ENCODE measurements around the gene OSBP.

The OSBP gene

GRCh38 chr11:59615637-59616395 is at the start of gene OSBP:
Gene OSBP (minus strand): TSS chr11:59615774. CDS start chr11:59615664, 110 bp downstream.
- no peaks in the 10 kb centered on the region for H3K9me3 ChIP-seq (ENCODE audit: insufficient read depth, low read length)
- peaks cover 46% of the 10 kb centered on the region for H3K79me2 ChIP-seq (ENCODE audit: low read length)
- H3K4me2 ChIP-seq (ENCODE audit: low read length): peak within 1 kb of the TSS; percentile 98
- TF ChIP-seq, protein P1, sequence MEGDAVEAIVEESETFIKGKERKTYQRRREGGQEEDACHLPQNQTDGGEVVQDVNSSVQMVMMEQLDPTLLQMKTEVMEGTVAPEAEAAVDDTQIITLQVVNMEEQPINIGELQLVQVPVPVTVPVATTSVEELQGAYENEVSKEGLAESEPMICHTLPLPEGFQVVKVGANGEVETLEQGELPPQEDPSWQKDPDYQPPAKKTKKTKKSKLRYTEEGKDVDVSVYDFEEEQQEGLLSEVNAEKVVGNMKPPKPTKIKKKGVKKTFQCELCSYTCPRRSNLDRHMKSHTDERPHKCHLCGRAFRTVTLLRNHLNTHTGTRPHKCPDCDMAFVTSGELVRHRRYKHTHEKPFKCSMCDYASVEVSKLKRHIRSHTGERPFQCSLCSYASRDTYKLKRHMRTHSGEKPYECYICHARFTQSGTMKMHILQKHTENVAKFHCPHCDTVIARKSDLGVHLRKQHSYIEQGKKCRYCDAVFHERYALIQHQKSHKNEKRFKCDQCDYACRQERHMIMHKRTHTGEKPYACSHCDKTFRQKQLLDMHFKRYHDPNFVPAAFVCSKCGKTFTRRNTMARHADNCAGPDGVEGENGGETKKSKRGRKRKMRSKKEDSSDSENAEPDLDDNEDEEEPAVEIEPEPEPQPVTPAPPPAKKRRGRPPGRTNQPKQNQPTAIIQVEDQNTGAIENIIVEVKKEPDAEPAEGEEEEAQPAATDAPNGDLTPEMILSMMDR (IDR thresholded peaks at IDR 0.05; ENCODE audit: low read depth, low read length): no peak
- TF ChIP-seq EZH2phosphoT487 (IDR thresholded peaks at IDR 0.05; ENCODE audit: low read depth): no peak
- H2AFZ ChIP-seq (ENCODE audit: low read depth, low read length): peak within 1 kb of the TSS; percentile 62
- H3K4me1 ChIP-seq (ENCODE audit: low read length): peaks cover 35% of the 10 kb centered on the region
- H4K20me1 ChIP-seq (ENCODE audit: insufficient read depth, low read length): peaks cover 40% of the 10 kb centered on the region
- H3K9ac ChIP-seq (ENCODE audit: low read length): peak within 1 kb of the TSS; percentile 82
- peak within 1 kb of the TSS; percentile 64 for H3K27ac ChIP-seq (ENCODE audit: low read length)
- H3K36me3 ChIP-seq (replicated peaks; ENCODE audit: low read depth, low read length): peaks cover 11% of the 10 kb centered on the region
- no peaks in the 10 kb centered on the region for H3K27me3 ChIP-seq (ENCODE audit: low read depth, low read length)
- peak within 1 kb of the TSS; percentile 94 for H3K4me3 ChIP-seq (ENCODE audit: low read length)

GRCh38 chr11:59660621-59661020 is 45.0 kb upstream of the OSBP start:
- peaks cover 51% of the 10 kb centered on the region for H3K79me2 ChIP-seq (ENCODE audit: low read length)
- no peak overlapping the region for H2AFZ ChIP-seq (ENCODE audit: low read depth, low read length)
- TF ChIP-seq EZH2phosphoT487 (IDR thresholded peaks at IDR 0.05; ENCODE audit: low read depth): no peak
- TF ChIP-seq, protein P1 (IDR thresholded peaks at IDR 0.05; ENCODE audit: low read depth, low read length): no peak
- peak overlapping the region; percentile 0; the same call in 1 of the 2 replicates for H3K4me2 ChIP-seq (ENCODE audit: low read length)
- peak overlapping the region; percentile 40 for H3K27ac ChIP-seq (ENCODE audit: low read length)
- no peaks in the 10 kb centered on the region for H3K27me3 ChIP-seq (ENCODE audit: low read depth, low read length)
- no peaks in the 10 kb centered on the region for H3K9me3 ChIP-seq (ENCODE audit: insufficient read depth, low read length)
- H4K20me1 ChIP-seq (ENCODE audit: insufficient read depth, low read length): peaks cover 12% of the 10 kb centered on the region
- no peak overlapping the region for H3K9ac ChIP-seq (ENCODE audit: low read length)
- peaks cover 17% of the 10 kb centered on the region for H3K4me1 ChIP-seq (ENCODE audit: low read length)
- H3K36me3 ChIP-seq (replicated peaks; ENCODE audit: low read depth, low read length): peaks cover 75% of the 10 kb centered on the region
- no peak overlapping the region for H3K4me3 ChIP-seq (ENCODE audit: low read length)

GRCh38 chr11:59659981-59660380 is 44.4 kb upstream of the OSBP start:
- peak overlapping the region; percentile 40 for H3K27ac ChIP-seq (ENCODE audit: low read length)

GRCh38 chr11:59658036-59658435 is 42.5 kb upstream of the OSBP start:
- Histone ChIP-seq H3K9ac (ENCODE audit: low read length) (no peak overlapping the region), H3K4me2 (ENCODE audit: low read length) (no peak overlapping the region), H3K36me3 (replicated peaks; ENCODE audit: low read depth, low read length) (peaks cover 74% of the 10 kb centered on the region), H3K27me3 (ENCODE audit: low read depth, low read length) (no peaks in the 10 kb centered on the region), H4K20me1 (ENCODE audit: insufficient read depth, low read length) (peaks cover 12% of the 10 kb centered on the region), H2AFZ (ENCODE audit: low read depth, low read length) (no peak overlapping the region), H3K27ac (ENCODE audit: low read length) (no peak overlapping the region), H3K9me3 (ENCODE audit: insufficient read depth, low read length) (no peaks in the 10 kb centered on the region), H3K4me3 (ENCODE audit: low read length) (no peak overlapping the region), H3K4me1 (ENCODE audit: low read length) (peaks cover 17% of the 10 kb centered on the region), H3K79me2 (ENCODE audit: low read length) (peaks cover 29% of the 10 kb centered on the region)
- TF ChIP-seq, protein P1 (IDR thresholded peaks at IDR 0.05; ENCODE audit: low read depth, low read length): no peak
- no peak for TF ChIP-seq EZH2phosphoT487 (IDR thresholded peaks at IDR 0.05; ENCODE audit: low read depth)

More at GRCh38 chr11:59659981-59660380, 44.4 kb upstream of the OSBP start:
- Histone ChIP-seq H3K4me3 (ENCODE audit: low read length) (no peak overlapping the region), H3K79me2 (ENCODE audit: low read length) (peaks cover 46% of the 10 kb centered on the region), H3K9me3 (ENCODE audit: insufficient read depth, low read length) (no peaks in the 10 kb centered on the region), H2AFZ (ENCODE audit: low read depth, low read length) (no peak overlapping the region), H3K36me3 (replicated peaks; ENCODE audit: low read depth, low read length) (peaks cover 76% of the 10 kb centered on the region), H3K9ac (ENCODE audit: low read length) (no peak overlapping the region), H3K4me2 (ENCODE audit: low read length) (no peak overlapping the region), H4K20me1 (ENCODE audit: insufficient read depth, low read length) (peaks cover 12% of the 10 kb centered on the region), H3K27me3 (ENCODE audit: low read depth, low read length) (no peaks in the 10 kb centered on the region), H3K4me1 (ENCODE audit: low read length) (peaks cover 17% of the 10 kb centered on the region)
- no peak for TF ChIP-seq EZH2phosphoT487 (IDR thresholded peaks at IDR 0.05; ENCODE audit: low read depth)
- TF ChIP-seq, protein P1 (IDR thresholded peaks at IDR 0.05; ENCODE audit: low read depth, low read length): no peak

All from OCI-LY3 (cell line).